HG03064 (cell line): Measurements from ENCODE around the gene KLF13.

ENCODE experiments used
- ATAC-seq: cut with Tn5 transposase; IDR thresholded peaks from one replicate; pipeline ENCODE4 v1.9.1; 2021; ENCODE audit warnings: low read depth; ENCODE audit not compliant: unreplicated experiment

The KLF13 gene

DNA sequence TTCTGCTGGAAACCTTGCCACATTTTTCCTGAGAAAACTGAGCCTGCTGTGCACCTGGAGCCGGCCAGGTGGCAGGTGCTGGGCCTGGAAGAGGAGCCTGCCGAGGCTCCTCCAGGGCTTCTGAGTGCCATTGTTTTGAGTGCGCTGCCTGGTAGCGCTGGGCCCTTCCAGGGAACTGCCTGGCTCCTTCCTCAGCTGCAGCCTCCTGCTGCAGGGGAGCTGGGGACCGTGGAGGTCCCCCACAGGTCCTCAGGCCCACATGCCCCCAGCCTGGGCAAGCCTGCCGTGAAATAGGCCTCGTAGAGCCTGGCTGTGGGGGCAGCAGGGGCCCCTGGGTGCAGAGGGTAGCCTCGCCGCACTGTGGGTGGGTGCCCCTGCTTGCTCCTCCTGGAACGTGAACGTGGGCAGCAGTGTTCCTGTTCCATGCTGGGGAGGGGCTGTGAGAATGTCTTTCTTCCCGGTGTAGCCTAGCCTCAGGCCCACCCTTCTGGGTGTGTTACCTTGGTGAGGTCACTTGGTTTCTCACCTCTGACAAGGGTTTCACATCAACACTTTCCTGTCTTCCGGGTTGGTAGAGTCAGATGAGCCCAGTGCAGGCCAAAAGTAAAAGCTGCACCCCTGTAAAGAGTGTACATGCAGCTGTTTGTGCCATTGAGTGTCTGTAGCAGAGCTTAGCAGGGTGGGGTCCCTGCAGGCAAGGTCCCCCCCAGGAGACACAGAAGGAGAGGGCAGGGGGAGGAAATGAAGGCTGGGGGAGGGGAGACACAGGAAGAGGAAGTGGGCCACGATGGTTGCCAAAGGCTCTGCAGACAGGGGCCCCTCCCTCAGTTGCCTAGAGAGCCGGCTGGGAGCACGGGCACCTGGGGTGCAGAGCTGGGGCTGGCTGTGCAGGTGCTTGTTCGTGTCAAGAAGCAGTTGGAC lies 34.5 kb downstream of the KLF13 start:
- ATAC-seq, result peak; percentile 51

DNA sequence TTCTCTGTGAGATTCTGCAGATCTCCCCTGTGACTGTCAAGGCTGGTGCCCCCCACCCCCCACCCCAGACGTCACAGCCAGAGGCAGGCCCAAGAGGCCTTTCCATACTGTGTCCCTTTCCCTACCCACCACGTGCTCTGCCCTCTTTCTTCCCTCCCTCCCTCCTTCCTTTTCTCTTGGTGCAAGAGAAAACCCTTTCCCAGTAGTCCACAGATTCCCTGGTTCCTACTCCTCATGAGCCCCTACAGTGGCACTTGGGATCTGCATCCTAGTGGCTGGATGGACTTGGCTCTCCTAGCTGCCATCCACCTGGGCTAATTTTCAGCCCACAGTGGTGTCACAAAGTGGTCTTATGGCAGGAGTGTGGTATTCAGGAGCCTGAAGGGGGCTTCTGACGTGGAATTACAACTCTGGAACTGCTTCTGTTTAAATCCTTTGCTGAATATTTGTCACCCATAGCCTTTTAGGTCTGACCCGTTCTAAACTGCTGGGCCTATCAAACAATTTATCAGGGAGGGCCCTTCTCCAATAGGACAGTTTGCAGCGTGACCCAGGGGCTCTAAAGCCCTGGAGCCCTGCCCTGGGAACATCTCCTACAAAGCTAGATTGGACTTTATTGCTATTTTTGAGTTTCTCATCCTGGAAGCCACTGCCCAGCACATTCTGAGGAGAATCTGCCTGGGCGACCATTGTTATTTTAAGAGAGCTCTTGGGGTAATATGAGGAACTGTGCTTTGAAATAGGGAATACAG lies 35.3 kb downstream of the KLF13 start:
- no peak for ATAC-seq

DNA sequence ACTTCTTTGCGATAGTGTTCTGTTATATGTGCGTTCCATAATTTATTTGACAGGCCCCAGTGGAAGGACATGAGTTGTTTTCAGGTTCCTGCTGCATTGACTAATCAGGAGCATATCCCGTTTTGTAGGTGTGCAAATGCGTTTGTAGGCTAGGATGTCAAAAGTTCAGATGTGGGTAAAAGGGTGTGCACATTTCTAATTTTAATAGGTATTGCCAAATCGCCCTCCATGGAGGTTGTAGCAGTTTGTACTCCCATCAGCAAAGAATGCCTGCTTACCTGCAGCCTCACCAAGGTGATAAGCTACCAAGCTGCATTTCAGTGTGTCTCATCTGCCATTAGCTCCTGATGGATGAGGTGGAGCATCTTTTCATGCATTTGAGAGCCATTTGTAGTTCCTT lies 36.3 kb downstream of the KLF13 start:
- no peak for ATAC-seq

DNA sequence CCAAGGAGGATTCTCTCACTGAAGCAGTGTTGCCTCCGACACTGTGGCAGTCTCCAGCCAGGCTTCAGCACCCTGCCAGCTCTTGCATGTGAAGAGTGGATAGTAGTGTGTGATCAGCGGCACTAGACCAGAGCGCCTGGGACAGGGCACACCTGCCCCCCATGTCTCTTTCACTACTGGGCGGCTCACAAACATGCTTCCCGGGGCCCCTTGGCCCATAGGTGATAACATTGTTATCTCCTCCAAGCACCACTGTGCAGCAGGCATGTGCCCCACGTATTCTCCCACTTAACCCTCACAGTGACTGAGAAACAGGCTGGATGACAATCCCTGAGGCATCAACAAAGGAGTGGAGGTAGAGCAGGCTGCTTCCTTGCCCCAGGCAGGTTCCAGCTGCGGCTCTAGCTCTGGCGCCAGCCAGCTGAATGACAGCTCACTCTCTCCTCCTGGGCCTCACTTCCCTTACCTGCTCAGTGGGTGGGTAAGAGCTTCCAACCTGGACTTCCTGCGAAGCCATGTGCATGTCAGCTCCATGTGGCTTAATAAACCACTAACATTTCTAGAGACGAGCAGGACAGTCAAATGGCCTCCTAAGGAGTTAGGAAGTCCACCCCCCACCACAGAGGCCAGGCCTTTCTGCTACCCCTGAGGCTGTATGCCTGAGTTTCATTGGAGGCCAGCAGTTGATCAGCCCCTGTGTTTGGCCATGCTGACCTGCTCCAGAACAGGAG lies 37.8 kb downstream of the KLF13 start:
- ATAC-seq, result no peak

DNA sequence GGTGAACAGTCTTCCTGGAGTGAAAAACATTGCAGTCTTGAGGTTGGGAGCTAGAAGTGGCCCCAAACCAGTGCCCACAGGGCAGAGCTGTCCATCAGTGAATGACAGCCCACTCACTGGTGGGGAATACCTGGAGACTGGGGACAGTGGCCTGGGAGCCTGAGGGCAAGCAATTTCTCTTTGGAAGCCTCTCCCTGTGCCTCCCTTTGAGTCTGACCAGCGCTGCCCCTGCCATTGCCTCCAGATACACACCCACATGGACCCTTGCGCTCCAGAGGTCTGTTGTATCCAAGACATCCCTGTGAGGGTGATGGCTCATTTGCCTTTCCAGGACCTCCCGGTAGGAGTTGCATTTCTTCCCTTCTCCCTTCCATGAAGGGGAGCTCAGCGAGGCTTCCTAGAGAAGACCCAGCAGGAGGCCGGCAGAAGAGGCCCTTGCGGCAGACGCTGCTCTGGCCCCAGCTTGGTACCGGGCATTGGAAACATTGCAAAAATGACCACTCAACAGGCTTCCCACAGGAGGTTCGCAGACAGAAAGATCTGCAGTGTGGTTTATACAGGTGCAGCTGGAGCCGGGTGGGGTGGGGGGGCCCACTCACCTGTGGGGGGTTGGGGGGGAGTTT lies 38.5 kb downstream of the KLF13 start:
- no peak for ATAC-seq

DNA sequence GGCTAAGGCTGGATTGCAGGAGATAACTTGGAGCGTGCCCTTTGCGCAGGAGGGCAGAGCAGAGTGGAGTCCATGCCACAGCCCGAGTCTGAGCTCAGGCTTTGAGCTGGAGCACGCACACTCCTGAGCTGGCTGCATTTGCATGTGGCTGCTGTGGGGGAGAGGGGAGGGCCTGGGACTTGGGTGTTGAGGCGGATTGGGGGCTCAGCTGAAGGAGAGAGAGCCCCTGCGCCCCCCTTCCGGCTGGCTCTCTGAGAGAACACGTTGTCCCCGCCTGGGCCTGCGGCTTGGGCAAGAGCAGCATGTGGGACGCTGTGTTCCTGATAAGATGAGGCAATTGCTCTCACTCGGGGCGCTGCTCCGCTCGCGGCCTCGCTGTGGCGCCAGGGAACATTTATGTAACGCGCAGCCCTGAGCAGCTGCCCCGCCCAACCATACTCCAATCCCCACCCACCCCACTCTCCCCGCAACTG lies 39.1 kb downstream of the KLF13 start:
- ATAC-seq, result no peak

DNA sequence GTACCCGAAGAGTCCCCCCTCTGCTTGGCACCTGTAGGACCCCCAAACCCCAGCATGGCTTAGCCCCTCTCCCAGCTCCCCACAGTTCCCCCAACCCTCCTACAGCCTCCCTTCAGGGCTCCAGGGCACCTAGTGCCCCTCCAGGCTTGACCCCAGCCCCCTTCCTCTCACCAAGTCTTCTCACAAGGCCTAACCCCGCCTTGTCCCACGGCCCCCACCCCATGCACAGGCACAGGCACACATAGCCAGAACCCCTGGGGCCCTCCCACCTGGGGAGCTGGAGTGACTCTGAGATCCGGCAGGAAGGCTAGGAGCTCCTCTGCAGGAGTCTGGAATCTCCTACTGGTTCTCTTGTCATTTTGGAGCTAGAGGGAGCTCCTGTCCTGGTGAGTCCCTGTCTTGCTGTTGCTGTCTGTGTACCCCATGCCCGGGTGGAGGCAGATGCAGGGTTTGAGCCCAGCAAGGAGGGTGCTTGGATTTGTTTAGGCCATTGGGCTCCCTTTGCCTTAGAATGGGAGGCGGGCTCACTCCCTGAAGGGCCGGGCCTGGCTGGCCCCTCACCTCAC lies 39.6 kb downstream of the KLF13 start:
- no peak for ATAC-seq

DNA sequence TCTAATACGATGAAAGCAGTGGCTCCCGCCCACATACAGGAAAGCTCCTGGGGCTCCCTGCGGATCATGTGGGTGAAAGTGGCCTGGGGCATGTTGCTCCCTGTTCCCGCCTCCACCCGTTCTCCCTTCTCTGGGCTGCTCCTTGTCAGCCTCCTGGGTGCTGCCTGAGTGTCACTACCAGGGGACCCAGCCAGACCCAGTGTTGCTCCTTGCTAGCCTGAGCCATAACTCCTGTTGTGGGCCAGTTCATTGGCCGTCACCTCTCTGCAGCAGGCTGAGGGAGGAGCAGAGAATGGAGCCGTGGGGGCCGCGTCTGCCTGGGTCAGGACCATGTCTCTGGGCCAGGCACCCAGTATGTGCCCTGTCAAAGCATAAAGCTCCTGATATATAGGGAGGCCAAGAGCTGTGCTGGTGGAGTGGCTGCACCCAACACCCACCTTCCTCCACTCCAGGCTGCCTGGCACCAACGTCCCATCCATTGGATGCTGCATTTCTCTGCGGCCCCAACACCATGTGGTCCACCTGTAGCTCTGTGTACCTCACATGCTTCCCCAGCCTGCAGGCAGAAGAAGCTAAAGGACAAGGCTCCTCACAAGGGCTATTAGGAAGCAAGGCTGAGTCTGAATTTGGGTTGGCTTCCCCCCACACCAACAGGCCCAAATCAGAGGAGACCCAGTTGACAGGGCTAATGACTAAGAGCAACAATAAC lies 40.5 kb downstream of the KLF13 start:
- ATAC-seq, result no peak

DNA sequence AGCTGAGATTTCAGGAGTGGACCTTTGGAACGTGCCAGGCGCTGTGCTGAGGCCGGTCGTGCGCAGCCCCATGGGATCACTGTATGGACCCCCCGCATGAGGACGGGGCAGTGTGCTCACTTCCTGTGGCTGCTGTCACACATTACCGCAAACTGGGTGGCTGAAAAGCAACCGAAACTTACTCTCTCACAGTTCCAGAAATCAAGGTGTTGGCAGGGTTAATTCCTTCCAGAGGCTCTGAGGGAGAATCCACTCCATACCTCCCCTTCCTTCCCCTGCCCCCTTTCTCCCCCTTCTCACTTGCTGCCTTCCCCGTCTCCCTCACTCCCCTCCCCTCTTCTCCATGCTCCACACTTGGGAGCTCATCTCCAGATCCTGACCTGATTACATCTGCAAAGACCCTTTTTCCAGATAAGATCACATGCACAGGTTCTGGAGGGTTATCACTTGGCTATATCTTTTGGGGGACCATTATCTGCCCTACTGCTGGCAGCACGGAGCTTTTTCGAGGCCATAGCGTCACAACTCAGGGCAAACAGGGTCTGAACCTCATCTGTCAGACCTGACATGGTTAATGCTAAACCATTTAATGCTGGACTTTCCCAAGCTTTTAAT lies 41.2 kb downstream of the KLF13 start:
- ATAC-seq, result no peak

DNA sequence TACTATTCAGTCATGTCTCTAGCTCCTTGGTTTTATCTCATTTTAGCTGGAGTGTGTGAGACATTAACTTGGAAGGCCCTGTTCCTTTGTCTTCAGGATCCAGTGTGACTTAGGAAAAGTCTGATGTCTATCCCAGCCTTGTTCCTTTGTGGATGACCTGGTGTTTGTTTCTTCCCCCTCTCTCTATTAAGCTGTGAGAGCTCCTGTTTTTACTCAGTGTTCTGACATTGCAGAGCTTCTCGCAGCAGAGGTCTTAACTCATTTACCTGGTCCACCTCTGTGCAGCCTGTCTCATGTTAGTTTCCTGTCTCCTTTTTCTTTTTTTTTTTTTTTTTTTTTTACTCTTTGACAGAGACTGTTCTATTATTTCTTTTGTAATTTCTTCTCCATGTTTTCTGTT lies 43.1 kb downstream of the KLF13 start:
- ATAC-seq, result no peak

DNA sequence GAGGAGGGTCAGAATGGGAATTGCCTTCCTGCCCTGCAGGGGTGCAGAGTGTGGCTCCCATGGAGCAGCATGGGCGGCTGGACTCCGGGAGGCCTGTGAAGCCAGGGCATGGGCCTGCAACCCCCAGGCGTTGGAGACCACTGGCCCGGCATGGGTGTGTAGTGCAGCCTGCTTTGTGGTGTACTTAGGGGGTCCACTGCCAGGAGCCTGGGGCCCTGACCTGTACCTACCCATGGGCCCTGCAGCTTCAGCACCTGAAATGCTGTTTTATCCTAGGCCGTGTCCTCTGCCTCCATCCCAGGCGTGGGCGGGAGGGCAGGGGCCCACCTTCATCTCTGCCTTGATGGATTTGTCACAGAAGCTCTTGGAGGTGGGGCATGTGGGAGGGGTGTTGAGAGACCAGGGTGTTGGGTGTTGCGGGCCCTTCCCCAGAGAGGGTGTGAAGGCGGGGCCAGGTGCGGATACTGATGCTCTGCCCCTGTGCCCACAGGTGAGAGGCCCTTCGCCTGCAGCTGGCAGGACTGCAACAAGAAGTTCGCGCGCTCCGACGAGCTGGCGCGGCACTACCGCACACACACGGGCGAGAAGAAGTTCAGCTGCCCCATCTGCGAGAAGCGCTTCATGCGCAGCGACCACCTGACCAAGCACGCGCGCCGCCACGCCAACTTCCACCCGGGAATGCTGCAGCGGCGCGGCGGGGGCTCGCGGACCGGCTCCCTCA lies 45.0 kb downstream of the KLF13 start:
- no peak for ATAC-seq

DNA sequence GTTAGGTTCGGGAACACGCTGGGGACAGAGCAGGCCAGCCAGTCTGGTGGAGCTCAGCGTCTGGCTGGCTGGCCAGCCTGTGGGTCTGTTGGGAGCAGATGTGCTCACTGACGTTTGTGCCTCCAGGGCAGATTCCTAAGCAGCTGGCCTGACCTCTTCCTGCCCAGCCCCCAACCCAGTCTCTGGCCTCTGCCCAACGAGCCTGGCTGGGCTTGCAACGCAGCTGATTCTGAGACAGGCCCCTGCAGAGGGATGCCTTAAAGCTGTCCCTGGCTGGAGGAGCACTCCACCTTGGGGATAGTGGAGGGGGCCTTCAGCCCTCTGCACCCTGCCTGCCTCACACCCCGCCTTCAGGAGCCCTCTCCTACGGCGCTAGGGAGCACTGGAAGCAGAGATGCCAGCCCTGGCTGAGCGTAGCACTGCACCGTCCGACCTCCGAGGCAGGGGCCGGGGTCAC lies 46.0 kb downstream of the KLF13 start:
- no peak for ATAC-seq

DNA sequence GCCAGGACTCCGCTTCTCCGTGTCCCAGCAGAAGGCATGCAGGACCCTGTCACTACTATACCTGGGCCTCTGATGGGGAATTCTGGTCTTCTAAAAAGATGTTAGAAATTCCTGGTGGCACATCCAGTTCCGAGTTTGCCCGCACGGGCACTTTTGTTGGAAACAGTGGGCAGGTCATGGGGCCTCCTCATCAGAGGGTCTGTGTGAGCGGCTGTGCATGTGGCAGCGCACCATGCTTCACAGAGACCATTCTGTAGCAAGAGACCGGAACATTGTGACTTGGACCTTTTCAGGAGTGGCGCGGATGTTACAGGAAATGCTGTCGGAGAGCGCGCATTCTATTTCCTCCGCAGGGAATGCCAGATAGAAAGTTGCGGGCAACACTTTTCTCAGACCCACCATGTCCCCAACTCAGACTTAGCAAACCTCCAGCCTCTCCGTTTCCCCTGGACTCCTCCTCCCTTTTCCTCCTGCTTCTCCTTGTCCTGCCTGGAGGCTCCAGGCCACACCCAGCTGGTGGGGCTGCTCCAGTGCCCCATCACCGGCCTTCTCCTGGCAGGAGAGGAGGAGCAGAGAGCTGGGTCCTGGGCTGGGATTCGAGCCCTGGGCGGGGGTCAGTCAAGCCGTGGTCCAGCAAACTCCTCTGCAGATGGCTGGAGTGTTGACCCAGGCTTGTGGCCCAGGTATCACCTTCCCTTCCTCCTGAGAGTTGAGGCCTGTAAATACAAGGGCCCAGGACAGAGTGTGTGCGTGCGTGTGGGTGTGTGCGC lies 46.6 kb downstream of the KLF13 start:
- no peak for ATAC-seq

DNA sequence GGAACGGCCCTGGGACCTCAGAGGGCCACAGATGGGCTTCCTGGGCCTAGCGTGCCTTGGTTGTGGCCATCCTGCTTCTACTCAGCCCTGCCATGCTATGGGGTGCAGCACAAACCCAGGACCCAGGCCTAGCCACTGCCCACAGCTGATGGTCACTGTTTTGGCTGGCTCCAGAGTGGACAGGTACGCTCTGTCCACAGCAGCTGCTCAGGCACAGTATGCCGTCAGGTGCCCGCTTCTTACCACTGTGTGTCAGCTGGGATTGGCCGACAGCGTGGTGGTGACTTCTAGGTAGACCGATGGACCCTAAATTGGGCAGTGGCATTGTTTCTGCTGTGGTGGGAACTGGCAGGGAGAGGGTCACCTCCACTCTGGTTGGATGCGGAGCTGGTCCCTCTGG lies 47.3 kb downstream of the KLF13 start:
- ATAC-seq, result no peak

DNA sequence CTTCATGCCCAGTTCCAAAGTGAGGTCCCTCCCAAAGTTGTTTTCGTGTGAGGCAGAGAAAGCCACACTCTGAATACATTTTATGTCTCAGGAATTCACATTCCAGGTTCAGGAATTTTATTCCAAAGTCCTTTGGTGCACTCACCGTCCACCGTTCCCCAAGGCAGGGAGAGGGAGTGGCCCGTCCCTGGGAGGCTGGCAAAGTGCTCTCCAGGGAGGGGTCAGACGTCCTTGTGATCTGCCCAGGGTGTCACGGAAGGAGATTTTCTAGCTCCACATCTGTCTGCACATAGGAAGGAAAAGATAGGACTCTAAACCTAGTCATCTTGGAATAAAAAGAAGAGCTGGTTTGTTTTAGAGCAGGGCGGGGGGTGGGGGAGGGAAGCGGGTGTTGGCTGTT lies 47.9 kb downstream of the KLF13 start:
- ATAC-seq, result no peak

DNA sequence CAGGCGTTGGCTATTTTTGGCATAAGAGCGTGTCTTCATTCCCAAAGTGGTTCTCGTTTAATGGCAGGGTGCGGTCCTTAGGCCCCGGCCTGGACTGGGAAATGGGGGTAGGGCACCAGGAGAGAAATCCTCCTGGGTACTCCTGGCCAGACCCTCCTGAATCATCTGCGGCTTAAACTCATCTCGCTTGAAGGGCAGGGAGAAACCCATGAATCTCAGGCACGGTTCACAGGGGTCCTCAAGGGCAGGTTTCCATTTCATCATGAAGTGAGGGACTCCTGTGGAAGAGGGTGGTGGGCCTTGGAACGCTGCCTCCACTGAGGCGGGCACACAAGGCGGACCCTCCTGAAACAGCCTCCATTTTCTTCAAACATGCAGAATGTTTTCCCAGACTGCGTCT lies 48.4 kb downstream of the KLF13 start:
- no peak for ATAC-seq

DNA sequence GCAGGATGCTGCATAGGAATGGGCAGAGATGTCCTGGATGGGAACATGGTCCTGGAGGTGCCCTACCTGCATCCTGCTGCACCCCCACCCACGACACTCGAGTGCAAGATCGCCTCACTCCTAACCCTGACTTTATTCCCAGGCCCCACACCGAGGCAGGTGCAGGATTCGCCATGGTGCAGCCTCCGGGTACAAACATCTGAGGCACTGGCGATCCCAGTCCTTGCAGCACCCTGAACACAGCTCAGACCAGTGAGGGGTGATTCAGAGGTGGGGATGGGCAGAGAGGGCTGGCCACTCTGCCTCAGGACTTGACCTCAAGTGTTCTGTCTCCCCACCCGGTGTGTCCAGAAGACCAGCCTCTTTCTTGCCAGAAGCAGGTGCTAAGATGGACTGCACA lies 49.1 kb downstream of the KLF13 start:
- no peak for ATAC-seq

DNA sequence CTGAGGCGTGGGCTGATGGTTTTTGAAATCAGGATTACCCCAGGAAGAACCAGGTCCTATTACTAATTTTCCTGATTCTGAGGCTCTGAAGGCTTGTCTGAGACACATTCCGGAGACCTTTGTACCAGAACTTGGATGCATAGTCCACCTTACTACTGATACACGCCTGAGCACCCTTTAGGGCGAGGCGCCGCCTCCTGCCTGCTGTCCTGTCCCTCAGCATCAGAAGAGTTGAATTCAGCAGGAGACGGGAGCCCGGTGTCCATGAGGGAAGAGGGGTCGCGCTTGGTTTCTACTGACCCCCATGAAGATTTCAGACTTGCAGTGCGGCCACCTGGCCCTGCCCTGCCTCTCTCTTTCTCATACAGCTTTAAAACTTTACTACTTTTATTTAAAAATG lies 49.9 kb downstream of the KLF13 start:
- ATAC-seq, result no peak
